Kidney epithelial cell (primary cell): ENCODE results near the gene CLIC6. TPM values are rescaled to one million over a fixed set of nuclear protein-coding genes. Genes with fewer than 3 reads are reported as not detected.
"Not testable (repeated sequence)": the region's sequence is repeated elsewhere in the genome, so short reads cannot be mapped to it uniquely, and the experiment has no call there.

Source experiments
- DNase-seq: peaks from one replicate; pipeline ENCODE4 v3.0.0-alpha.2; 2010; ENCODE audit warnings: low read depth
- H3K27me3 ChIP-seq: 2 replicates; pipeline ENCODE4 v1.6.0; 2011; ENCODE audit warnings: low read length; ENCODE audit not compliant: control insufficient read depth, insufficient read depth
- H3K36me3 ChIP-seq: 2 replicates; pipeline ENCODE4 v1.5.1; 2011; ENCODE audit warnings: low read length; ENCODE audit not compliant: control insufficient read depth, insufficient read depth
- H3K4me3 ChIP-seq: 2 replicates; pipeline ENCODE4 v1.5.1; 2011; ENCODE audit warnings: low read depth, mild to moderate bottlenecking, control low read depth, low read length
- CTCF ChIP-seq: IDR thresholded peaks from 2 replicates; pipeline ENCODE4 v1.5.1; 2011; ENCODE audit warnings: mild to moderate bottlenecking, moderate library complexity, low read length, control low read depth, inconsistent platforms; ENCODE audit not compliant: insufficient read depth, poor library complexity, severe bottlenecking
- total RNA-seq: library from RNA; depleted of rRNA; stranded (reverse); fragments of >200 nt; gene quantifications from 2 replicates; pipeline ENCODE4 v1.2.3, GENCODE V29; 2015

Gene CLIC6
- total RNA-seq, 1 donor from 2014 or later, result 8.0 TPM

- no peak overlapping the region for H3K4me3 ChIP-seq
- TF ChIP-seq CTCF, result no peak
- no peaks in the 10 kb centered on the region for H3K36me3 ChIP-seq
- peaks cover 46% of the 10 kb centered on the region for H3K27me3 ChIP-seq
- no peak for DNase-seq
These were observed 1.0 kb upstream of the CLIC6 start for GRCh38 chr21:34667761-34668160.

- Histone ChIP-seq H3K4me3 (peak overlapping the region; percentile 32), H3K36me3 (no peaks in the 10 kb centered on the region), H3K27me3 (peaks cover 46% of the 10 kb centered on the region)
- TF ChIP-seq CTCF, result no peak
- DNase-seq, result no peak
These were observed 520 bp downstream of the CLIC6 start for GRCh38 chr21:34669149-34669879.

- not testable (repeated sequence) for DNase-seq, H3K36me3 ChIP-seq
- peaks cover 46% of the 10 kb centered on the region for H3K27me3 ChIP-seq
- H3K4me3 ChIP-seq, result peak overlapping the region; percentile 32
These were observed 1.1 kb downstream of the CLIC6 start for GRCh38 chr21:34669880-34670219.

- no peak for DNase-seq
- no peak for TF ChIP-seq CTCF
- Histone ChIP-seq H3K36me3 (no peaks in the 10 kb centered on the region), H3K27me3 (peaks cover 46% of the 10 kb centered on the region), H3K4me3 (peak overlapping the region; percentile 32)
These were observed 1.6 kb downstream of the CLIC6 start for GRCh38 chr21:34670220-34670961.

GRCh38 chr21:34670962-34671348 is 2.2 kb downstream of the CLIC6 start:
- Histone ChIP-seq H3K36me3 (no peaks in the 10 kb centered on the region), H3K27me3 (peaks cover 50% of the 10 kb centered on the region), H3K4me3 (peak overlapping the region; percentile 32)
- peak; percentile 4 for TF ChIP-seq CTCF
- DNase-seq, result no peak

- no peak for TF ChIP-seq CTCF
- Histone ChIP-seq H3K4me3 (no peak overlapping the region), H3K27me3 (peaks cover 53% of the 10 kb centered on the region), H3K36me3 (no peaks in the 10 kb centered on the region)
- DNase-seq, result no peak
These were observed 2.7 kb downstream of the CLIC6 start for GRCh38 chr21:34671462-34671861.
